Stimulated activated naive B cell treated with anti-CD40 and anti-IgM and Interleukin-4, amounts not matched to agents 10 μg/mL and 1 μg/mL and 100 μg/mL, for 72 hours (primary cell): ENCODE data around the gene CRTC1.
A peak's percentile ranks its signal among the peaks of the same experiment; 100 is the strongest.

Source experiments
- ATAC-seq, 2 donors: fragments of 150-1000 bp; cut with Tn5 transposase; replicated peaks; 2 replicates each; pipeline ENCODE4 v1.10.0; 2021; ENCODE audit warnings: moderate library complexity in 1 of 2
- DNase-seq: peaks from one replicate; pipeline ENCODE4 v3.0.0; 2021
- H3K27ac Mint-ChIP-seq: one replicate; pipeline ENCODE4 v1.8.0; 2022; ENCODE audit warnings: mild to moderate bottlenecking, mixed read lengths
- H3K27me3 Mint-ChIP-seq, 2 donors: one replicate each; pipeline ENCODE4 v1.8.0; 2022; ENCODE audit warnings: mixed read lengths in 2 of 2
- H3K36me3 Mint-ChIP-seq, 2 donors: one replicate each; pipeline ENCODE4 v1.8.0; 2022; ENCODE audit warnings: mixed read lengths in 2 of 2, mild to moderate bottlenecking in 1 of 2
- H3K4me1 Mint-ChIP-seq, 2 donors: one replicate each; pipeline ENCODE4 v1.8.0; 2022; ENCODE audit warnings: mixed read lengths in 2 of 2, mild to moderate bottlenecking in 1 of 2
- H3K4me3 Mint-ChIP-seq, 2 donors: one replicate each; pipeline ENCODE4 v1.8.0; 2022; ENCODE audit warnings: mild to moderate bottlenecking in 2 of 2, mixed read lengths in 2 of 2, moderate library complexity in 1 of 2
- H3K9me3 Mint-ChIP-seq, 2 donors: one replicate each; pipeline ENCODE4 v1.8.0; 2022; ENCODE audit warnings: mixed read lengths in 2 of 2, mild to moderate bottlenecking in 1 of 2

The CRTC1 gene

GRCh38 chr19:18658366-18658855 lies 25.1 kb upstream of the CRTC1 start:
- Mint-ChIP-seq H3K4me3 (peak overlapping the region; percentile 20 to 71), H3K27ac (peak overlapping the region; percentile 91), H3K9me3 (peaks cover 0 to 8% of the 10 kb centered on the region in 2 donors), H3K4me1 (peaks cover 46 to 52% of the 10 kb centered on the region in 2 donors), H3K27me3 (no peaks in the 10 kb centered on the region), H3K36me3 (peaks cover 9 to 29% of the 10 kb centered on the region in 2 donors)
- DNase-seq (no peak), ATAC-seq (no peak)

- peaks cover 0 to 4% of the 10 kb centered on the region in 2 donors for H3K9me3 Mint-ChIP-seq
- peak overlapping the region; percentile 91 for H3K27ac Mint-ChIP-seq
- H3K27me3 Mint-ChIP-seq: no peaks in the 10 kb centered on the region
- peak overlapping the region; percentile 71 to 74 for H3K4me3 Mint-ChIP-seq
- DNase-seq: peak; percentile 52
- H3K36me3 Mint-ChIP-seq: peaks cover 6 to 23% of the 10 kb centered on the region in 2 donors
- H3K4me1 Mint-ChIP-seq: peaks cover 44 to 60% of the 10 kb centered on the region in 2 donors
- peak; percentile 87 to 92 for ATAC-seq
Observed at GRCh38 chr19:18659281-18660050, 24.0 kb upstream of the CRTC1 start.

GRCh38 chr19:18660051-18660910 lies 23.2 kb upstream of the CRTC1 start:
- no peak for ATAC-seq
- peak overlapping the region in 1 of 2 donors; percentile 33 for H3K4me3 Mint-ChIP-seq
- DNase-seq: no peak

DNA sequence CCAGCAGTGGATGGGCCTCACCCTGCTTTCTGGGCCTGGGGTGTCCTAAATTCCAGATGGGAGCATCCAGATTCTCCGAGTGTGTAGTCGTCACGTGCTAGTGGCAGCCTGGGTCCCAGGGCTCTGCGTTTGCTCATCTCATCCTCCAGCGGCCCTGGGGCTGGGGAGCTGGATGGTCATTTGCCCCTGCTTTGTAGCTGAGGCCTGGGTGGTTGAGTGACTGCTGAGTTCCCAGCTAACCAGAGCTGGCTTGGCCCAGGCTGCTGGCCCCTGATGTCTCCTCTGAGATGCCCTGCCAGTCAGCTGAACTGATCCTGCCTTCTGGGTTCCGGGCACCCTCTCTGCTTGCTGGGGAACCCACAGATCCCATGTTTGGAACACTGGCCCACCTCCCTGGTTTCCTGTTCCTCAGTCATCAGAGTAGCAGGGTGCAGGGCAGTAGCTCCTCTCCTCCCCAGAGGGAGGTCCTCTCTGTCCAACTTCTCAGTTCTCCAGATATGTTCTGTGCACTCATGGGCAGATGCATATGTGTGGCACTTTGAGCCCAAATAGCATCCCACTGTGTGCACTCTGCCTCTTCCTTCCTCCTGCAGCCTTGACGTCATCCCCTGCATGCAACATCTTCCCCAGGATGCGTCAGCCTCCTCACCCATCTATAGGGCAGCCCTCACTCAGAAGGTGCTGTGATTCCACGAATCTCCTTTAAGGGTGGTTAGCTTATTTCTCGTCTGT lies 22.4 kb upstream of the CRTC1 start:
- DNase-seq: no peak
- H3K27me3 Mint-ChIP-seq: no peaks in the 10 kb centered on the region
- H3K27ac Mint-ChIP-seq: no peak overlapping the region
- peaks cover 6 to 19% of the 10 kb centered on the region in 2 donors for H3K36me3 Mint-ChIP-seq
- H3K4me1 Mint-ChIP-seq: peaks cover 41 to 57% of the 10 kb centered on the region in 2 donors
- no peaks in the 10 kb centered on the region for H3K9me3 Mint-ChIP-seq
- H3K4me3 Mint-ChIP-seq: no peak overlapping the region
- ATAC-seq: no peak

More at GRCh38 chr19:18660051-18660910, 23.2 kb upstream of the CRTC1 start:
- Mint-ChIP-seq H3K9me3 (no peaks in the 10 kb centered on the region), H3K27ac (no peak overlapping the region), H3K4me1 (peaks cover 40 to 60% of the 10 kb centered on the region in 2 donors), H3K27me3 (no peaks in the 10 kb centered on the region), H3K36me3 (peaks cover 6 to 19% of the 10 kb centered on the region in 2 donors)

DNA sequence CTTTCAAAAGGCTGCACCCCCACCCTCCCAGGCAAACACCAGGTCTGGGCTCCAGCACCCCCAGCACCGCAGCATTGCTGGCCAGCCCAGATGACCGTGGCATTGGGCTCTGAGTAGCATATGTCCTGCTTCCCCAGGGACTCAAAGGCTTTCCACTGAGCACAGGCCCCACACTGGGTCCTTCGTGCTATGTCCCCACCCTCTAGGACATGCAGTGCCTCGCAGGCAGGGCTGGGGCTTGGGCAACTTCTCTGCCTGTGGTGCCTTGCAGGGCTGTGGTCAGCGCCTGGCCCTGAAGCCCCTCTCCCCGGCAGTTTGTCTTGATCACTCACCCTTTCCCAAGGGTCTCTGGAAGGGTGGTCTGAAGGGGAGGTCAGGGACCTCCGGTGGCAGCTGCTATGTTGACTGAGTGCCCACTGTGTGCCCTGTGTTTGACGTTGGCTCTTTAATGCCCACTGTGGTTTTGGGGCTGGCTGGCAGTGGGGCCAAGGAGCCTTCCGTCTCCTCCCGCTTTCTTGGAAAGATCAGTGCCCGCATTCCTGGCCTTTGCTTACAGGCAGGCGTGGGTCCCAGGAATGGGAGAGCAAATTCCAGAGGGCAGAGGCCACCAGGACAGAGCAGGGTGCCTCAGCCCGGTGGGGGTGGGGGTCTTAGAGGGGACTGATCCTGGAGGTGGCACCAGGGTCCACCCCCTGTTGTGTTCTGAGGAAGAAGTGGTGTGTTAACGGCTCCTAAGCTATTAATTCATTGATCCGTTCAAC lies 20.3 kb upstream of the CRTC1 start:
- Mint-ChIP-seq H3K4me3 (no peak overlapping the region), H3K27ac (no peak overlapping the region), H3K4me1 (peaks cover 33 to 44% of the 10 kb centered on the region in 2 donors), H3K36me3 (peaks cover 7 to 26% of the 10 kb centered on the region in 2 donors), H3K9me3 (no peaks in the 10 kb centered on the region), H3K27me3 (no peaks in the 10 kb centered on the region)
- DNase-seq: no peak
- ATAC-seq: no peak

- no peaks in the 10 kb centered on the region for H3K9me3 Mint-ChIP-seq
- H3K4me1 Mint-ChIP-seq: peaks cover 24 to 35% of the 10 kb centered on the region in 2 donors
- H3K27ac Mint-ChIP-seq: no peak overlapping the region
- ATAC-seq: no peak
- peaks cover 8 to 31% of the 10 kb centered on the region in 2 donors for H3K36me3 Mint-ChIP-seq
- no peak for DNase-seq
- no peaks in the 10 kb centered on the region for H3K27me3 Mint-ChIP-seq
- H3K4me3 Mint-ChIP-seq: no peak overlapping the region
Observed at GRCh38 chr19:18663940-18664530, 19.4 kb upstream of the CRTC1 start.

DNA sequence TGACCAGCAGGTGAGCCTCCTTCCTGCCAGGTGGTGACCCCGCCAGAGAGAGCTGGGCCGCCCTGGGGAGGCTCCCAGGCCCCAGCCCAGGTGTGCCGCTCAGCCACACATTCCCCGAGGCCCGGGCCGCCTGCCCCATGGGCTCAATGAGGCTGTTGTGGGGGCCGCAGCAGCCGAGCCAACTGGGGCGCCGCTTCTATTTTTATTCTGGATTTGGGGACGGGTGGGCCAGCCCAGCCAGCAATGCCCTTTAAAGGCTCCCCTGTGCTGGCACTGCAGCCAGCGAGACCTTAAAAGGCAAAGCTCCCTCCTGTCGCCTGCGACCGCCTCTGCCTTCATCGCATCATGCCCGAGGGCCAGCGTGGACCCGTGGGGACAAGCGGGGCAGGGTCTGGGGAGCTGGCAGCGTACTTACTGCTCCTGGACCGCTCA lies 17.7 kb upstream of the CRTC1 start:
- peaks cover 18 to 44% of the 10 kb centered on the region in 2 donors for H3K36me3 Mint-ChIP-seq
- H3K27me3 Mint-ChIP-seq: no peaks in the 10 kb centered on the region
- ATAC-seq: peak; percentile 17 to 21
- peak overlapping the region; percentile 5 for H3K27ac Mint-ChIP-seq
- no peak for DNase-seq
- no peaks in the 10 kb centered on the region for H3K9me3 Mint-ChIP-seq
- peaks cover 18 to 24% of the 10 kb centered on the region in 2 donors for H3K4me1 Mint-ChIP-seq
- H3K4me3 Mint-ChIP-seq: no peak overlapping the region

DNA sequence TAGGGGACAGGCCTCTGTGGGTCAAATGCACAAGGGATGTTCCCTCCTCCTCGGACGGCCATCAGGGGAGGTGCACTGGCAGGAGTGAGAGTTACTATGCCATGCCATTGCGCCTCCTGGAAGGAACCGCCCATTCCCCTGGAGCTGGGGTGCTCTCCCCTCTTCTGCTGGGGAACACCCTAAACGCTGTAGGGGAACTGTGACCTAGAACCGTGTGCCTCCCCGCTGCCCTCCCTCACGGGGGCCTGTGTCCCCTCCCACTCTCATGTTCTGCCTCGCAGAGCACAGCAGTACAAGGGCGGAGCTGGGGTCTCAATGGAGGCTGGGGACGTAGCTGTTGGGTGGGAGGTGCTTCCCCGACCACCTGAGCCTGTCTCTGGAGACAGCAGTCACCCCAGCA lies 17.2 kb upstream of the CRTC1 start:
- DNase-seq: peak; percentile 31
- peak; percentile 91 for ATAC-seq
- no peak overlapping the region for H3K27ac Mint-ChIP-seq
- H3K9me3 Mint-ChIP-seq: no peaks in the 10 kb centered on the region
- H3K36me3 Mint-ChIP-seq: peaks cover 18 to 39% of the 10 kb centered on the region in 2 donors
- H3K4me1 Mint-ChIP-seq: peaks cover 14 to 24% of the 10 kb centered on the region in 2 donors
- H3K4me3 Mint-ChIP-seq: no peak overlapping the region
- no peaks in the 10 kb centered on the region for H3K27me3 Mint-ChIP-seq

- Mint-ChIP-seq H3K4me1 (peaks cover 12 to 24% of the 10 kb centered on the region in 2 donors), H3K27ac (no peak overlapping the region), H3K9me3 (no peaks in the 10 kb centered on the region), H3K36me3 (peaks cover 20 to 38% of the 10 kb centered on the region in 2 donors), H3K27me3 (no peaks in the 10 kb centered on the region), H3K4me3 (no peak overlapping the region)
- peak; percentile 8 to 16 for ATAC-seq
- no peak for DNase-seq
Observed at GRCh38 chr19:18666784-18667183, 16.7 kb upstream of the CRTC1 start.

GRCh38 chr19:18667531-18668251 lies 15.8 kb upstream of the CRTC1 start:
- Mint-ChIP-seq H3K27ac (no peak overlapping the region), H3K27me3 (no peaks in the 10 kb centered on the region), H3K4me3 (no peak overlapping the region), H3K9me3 (no peaks in the 10 kb centered on the region), H3K4me1 (peaks cover 12 to 24% of the 10 kb centered on the region in 2 donors), H3K36me3 (peaks cover 20 to 36% of the 10 kb centered on the region in 2 donors)
- ATAC-seq (no peak), DNase-seq (no peak)

- Mint-ChIP-seq H3K9me3 (no peaks in the 10 kb centered on the region), H3K27me3 (no peaks in the 10 kb centered on the region)
Observed at GRCh38 chr19:18668252-18668631, 15.2 kb upstream of the CRTC1 start.

GRCh38 chr19:18668744-18669523 lies 14.5 kb upstream of the CRTC1 start:
- H3K4me1 Mint-ChIP-seq: peaks cover 12 to 14% of the 10 kb centered on the region in 2 donors
- no peak overlapping the region for H3K4me3 Mint-ChIP-seq
- H3K27ac Mint-ChIP-seq: no peak overlapping the region
- no peak for ATAC-seq
- DNase-seq: no peak
- H3K27me3 Mint-ChIP-seq: no peaks in the 10 kb centered on the region
- no peaks in the 10 kb centered on the region for H3K9me3 Mint-ChIP-seq
- H3K36me3 Mint-ChIP-seq: peaks cover 20 to 33% of the 10 kb centered on the region in 2 donors

More at GRCh38 chr19:18668252-18668631, 15.2 kb upstream of the CRTC1 start:
- DNase-seq (no peak), ATAC-seq (no peak)
- Mint-ChIP-seq H3K4me3 (no peak overlapping the region), H3K36me3 (peaks cover 20 to 33% of the 10 kb centered on the region in 2 donors), H3K4me1 (peaks cover 12 to 21% of the 10 kb centered on the region in 2 donors), H3K27ac (no peak overlapping the region)
